GM21526 (cell line): Measurements from ENCODE around the gene ASCC3.
"Not testable (repeated sequence)": the region's sequence is repeated elsewhere in the genome, so short reads cannot be mapped to it uniquely, and the experiment has no call there.

Experiments
- ATAC-seq: cut with Tn5 transposase; IDR thresholded peaks from one replicate; pipeline ENCODE4 v1.9.1; 2021; ENCODE audit warnings: moderate library complexity; ENCODE audit not compliant: unreplicated experiment, low FRiP score

ASCC3 gene

DNA sequence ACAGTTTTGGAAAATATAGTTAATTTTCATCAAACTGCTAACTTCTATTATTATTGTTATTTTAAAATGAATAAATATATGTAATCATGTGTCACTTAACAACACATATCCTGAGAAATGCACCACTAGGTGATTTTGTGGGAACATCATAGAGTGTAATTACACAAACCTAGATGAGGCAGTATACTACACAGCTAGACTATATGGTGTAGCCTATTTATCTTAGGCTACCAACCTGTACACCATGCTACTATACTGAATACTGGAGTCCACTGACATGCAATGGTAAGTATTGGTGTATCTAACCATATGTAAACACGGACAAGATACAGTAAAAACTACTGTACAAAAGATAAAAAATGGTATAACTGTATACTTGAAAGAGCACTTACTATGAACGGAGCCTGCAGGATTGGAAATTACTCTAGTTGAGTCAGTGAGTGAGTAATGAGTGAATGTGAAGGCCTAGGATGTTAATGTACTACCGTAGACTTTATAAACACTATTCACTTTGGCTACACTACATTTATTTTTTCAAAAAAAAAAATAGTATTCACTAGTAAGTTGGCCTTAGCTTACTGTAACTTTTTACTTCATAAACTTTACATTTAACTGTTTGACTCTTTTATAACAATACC is 72.4 kb downstream of the ASCC3 start:
- ATAC-seq = no peak

- ATAC-seq = no peak
Observed at GRCh38 chr6:100806296-100806695, 74.8 kb downstream of the ASCC3 start.

DNA sequence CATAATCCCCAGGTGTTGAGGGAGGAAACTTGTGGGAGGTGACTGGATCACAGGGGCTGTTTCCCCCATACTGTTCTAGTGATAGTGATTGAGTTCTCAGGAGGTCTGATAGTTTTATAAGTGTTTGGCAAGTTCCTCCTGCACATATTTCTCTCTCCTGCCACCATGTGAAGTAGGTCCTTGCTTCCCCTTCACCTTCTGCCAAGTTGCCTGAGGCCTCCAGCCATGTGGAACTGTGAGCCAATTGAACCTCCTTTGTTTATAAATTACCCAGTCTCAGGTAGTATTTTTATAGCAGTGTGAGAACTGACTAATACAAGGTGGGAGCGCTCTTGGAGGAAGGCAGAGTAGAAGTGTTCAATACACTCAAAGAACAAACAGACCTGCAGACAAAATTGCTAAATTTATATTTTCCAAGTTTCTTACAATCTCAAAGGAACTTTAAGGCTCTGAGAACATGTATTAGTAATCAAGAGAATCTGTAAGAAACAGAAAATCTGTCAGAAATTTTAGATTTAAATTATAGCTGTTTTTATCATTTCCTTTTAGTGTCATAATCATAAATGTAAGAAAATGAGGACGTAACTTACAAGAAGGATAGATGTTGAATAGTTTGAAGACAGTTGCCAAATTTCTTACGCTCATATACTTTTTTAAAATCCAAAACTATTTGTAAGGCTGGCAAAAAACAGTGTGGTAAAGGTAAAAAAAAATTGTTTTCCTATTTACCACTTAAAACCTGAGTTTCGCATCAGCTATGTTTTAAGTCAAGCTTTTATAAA is 77.7 kb downstream of the ASCC3 start:
- ATAC-seq = no peak

- no peak for ATAC-seq
Observed at GRCh38 chr6:100801036-100801435, 80.1 kb downstream of the ASCC3 start.

GRCh38 chr6:100796049-100796823 is 84.9 kb downstream of the ASCC3 start:
- peak; percentile 93 for ATAC-seq

DNA sequence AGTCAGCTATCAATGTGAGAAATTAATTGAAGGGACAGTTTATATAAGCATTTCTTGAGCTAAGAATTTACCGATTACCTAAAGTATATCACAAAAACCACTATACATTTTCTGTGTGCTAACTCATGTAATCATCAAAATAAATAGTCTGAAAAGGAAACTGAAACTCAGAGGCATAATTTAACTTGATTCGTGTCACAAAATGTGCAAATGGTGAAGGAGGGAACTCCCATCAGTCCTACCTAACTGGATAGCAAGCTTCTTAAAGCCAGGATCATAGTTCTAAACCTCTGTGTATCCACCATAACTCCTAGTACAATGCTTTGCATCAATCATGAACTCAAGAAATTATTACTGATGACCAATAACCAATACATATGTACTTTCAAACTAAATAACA is 91.0 kb downstream of the ASCC3 start:
- ATAC-seq = no peak

DNA sequence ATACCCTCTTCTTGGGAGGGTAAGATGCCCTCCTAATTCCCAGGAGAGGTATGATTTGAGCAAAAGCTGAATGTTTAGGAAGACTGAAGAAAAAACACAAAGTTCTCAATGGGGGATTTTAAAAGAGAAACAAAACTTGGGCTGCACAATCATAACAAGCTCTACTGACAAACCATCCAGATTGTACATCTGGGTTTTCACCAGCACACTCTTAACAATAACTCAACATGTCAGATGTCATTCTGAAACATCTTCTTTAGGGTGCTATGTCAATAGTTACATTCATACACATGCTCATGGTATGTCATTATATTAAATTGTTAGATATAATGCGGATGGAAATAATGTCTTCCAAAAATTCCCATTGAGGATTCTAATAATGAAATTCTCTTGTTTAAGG is 95.1 kb downstream of the ASCC3 start:
- ATAC-seq = no peak

- no peak for ATAC-seq
Observed at GRCh38 chr6:100780648-100781047, 100.5 kb downstream of the ASCC3 start.

DNA sequence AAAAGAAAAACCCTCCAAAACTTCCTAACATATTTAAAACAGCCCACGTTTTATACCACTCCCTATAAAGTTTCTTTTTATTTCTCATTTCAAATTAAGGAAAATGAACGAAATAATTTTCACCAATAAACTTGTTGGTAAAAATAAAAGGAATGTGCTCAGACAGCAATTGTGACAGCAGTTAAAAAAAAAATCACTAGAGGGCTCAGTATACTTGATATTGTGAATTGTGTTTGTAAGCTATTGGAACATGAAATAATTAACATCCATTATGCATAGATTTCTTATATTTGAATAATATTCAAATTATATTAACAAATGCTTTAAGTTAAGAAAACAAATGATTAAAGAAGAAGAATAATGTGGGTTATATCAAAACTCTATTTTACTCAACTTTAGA is 105.5 kb downstream of the ASCC3 start:
- no peak for ATAC-seq

DNA sequence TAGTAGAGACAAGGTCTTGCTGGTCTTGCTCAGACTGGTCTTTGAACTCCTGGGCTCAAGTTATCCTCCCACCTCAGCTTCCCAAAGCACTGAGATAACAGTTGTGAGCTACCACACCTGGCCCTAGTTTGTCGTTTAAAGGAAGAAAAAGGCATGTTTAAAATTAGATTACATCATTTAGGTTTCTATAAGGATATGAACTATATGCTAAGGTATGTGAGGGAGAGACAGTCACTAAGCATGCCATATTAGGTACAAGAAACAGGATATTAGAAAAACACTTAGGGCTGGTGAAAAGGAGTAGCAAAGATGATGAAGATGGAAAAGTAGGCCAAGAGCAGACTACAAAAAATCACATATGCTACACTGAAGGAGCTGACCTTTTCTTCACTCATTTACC is 106.4 kb downstream of the ASCC3 start:
- ATAC-seq = no peak

DNA sequence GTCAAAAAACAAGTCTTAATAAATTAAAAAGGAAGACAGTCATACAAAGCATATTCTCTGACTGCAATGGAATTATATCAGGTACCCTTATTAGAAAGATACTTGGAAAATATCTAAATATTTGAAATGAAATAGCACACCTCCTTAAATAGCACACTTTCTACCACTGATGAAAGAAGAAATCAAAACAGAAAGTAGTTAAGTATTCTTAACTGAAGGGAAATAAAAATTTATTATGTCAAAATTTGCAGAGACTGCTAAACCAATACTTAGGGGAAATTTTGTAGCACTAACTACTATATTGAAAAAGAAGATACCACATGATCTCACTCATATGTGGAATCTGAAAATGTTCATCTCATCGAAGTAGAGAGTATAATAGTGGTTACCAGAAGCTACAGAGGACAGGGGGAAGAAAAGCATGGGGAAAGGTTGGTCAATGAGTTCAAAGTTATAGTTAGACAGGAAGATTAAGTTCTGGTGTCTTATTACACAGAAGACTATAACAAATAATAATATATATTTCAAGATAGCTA is 112.2 kb downstream of the ASCC3 start:
- no peak for ATAC-seq

- no peak for ATAC-seq
Observed at GRCh38 chr6:100763617-100764241, 117.4 kb downstream of the ASCC3 start.

- no peak for ATAC-seq
Observed at GRCh38 chr6:100761841-100762240, 119.3 kb downstream of the ASCC3 start.

GRCh38 chr6:100758386-100758785 is 122.7 kb downstream of the ASCC3 start:
- ATAC-seq = not testable (repeated sequence)

DNA sequence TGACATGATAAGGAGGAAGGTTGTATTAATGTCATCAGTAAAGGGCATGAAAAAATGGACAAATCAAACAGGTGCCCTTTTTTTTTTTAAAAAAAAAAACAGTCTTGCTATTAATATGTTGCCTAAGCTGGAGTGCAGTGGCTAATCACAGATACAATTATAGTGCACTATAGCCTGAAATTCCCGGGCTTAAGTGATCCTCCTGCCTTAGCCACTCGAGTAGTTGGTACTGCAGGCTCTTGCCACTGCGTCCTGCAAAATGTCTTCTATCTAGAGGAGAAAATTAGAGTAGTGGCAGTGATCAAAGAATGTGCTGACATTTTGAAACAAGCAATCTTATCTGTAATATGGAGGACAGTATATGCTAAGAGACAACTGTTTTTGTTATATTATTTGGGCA is 127.7 kb downstream of the ASCC3 start:
- no peak for ATAC-seq

DNA sequence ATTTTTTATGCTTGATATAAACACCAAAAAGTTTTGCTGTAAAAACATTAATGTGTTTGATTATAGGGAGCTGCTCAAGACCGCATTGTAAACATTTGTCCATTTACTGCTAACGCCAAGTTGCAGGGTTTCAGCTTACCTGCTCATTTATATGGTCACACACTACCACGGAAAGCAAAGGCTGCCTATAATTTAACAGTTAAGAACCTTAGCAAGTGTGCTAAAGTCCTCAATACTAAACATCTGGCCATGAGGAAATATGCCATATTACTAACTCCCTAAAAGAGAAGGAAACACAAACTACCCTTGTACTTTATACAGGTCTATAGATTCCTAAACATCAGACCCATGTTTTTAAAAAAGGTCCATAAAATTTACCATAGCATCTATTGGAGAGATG is 129.5 kb downstream of the ASCC3 start:
- ATAC-seq = no peak

DNA sequence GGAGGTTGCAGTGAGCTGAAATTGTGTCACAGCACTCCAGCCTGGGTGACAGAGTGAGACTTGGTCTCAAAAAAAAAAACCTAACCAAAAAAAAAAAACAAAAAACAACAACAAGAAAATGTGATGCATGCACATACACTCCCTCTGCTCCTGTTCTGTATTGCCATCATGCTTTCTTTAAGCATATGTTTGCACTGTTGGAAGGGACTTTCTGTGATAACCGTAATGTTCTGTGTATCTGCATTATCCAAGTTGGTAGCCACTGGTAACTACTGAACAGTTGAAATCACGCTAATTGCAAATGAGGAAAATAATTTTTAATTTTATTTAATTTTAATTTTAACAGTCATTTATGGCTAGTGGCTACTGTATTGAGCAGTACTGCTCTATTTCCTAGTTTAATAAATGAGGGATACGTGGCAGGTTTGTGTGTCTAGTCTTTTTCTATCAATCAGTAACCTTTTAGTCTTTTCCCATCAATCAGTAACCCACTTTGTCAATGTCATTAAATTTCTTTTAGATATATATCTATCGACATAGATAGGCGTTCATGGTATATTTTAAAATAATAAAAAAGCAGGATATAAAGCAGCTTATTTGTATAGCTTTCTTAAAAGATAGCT is 135.6 kb downstream of the ASCC3 start:
- ATAC-seq = no peak

- ATAC-seq = no peak
Observed at GRCh38 chr6:100740439-100740838, 140.7 kb downstream of the ASCC3 start.

DNA sequence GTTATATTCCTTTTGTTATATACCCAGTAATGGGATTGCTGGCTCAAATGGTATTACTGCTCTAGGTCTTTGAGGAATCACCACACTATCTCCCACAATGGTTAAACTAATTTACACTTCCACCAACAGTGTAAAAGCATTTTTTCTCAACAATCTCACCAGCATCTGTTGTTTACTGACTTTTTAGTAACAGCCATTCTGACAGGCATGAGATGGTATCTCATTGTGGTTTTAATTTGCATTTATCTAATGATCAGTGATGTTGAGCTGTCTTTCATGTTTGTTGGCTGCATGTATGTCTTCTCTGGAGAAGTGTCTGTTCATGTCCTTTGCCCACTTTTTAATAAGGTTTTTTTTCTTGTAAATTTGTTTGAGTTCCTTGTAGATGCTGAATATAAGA is 143.4 kb downstream of the ASCC3 start:
- not testable (repeated sequence) for ATAC-seq

GRCh38 chr6:100731411-100731810 is 149.7 kb downstream of the ASCC3 start:
- ATAC-seq = no peak
